Muscle of leg (tissue), 11 donors: ENCODE results near the gene KMO. TPM values are rescaled to one million over a fixed set of nuclear protein-coding genes. Genes with fewer than 3 reads are reported as not detected.

ENCODE experiments used
- DNase-seq: peaks from one replicate; pipeline ENCODE4 v3.0.0; 2013
- H3K27ac ChIP-seq: one replicate; pipeline ENCODE4 v1.5.1; 2013; ENCODE audit warnings: mild to moderate bottlenecking, low read length, control low read depth
- H3K27me3 ChIP-seq: one replicate; pipeline ENCODE4 v1.6.1; 2013; ENCODE audit warnings: low read length; ENCODE audit not compliant: control insufficient read depth, insufficient read depth
- H3K36me3 ChIP-seq: one replicate; pipeline ENCODE4 v1.6.1; 2013; ENCODE audit warnings: low read length; ENCODE audit not compliant: control insufficient read depth, insufficient read depth
- H3K4me1 ChIP-seq: one replicate; pipeline ENCODE4 v1.6.1; 2013; ENCODE audit warnings: low read length; ENCODE audit not compliant: control insufficient read depth, insufficient read depth
- H3K4me3 ChIP-seq: one replicate; pipeline ENCODE4 v1.5.1; 2013; ENCODE audit warnings: low read length, control low read depth
- H3K9me3 ChIP-seq: replicated peaks from 2 replicates; pipeline ENCODE4 v1.6.1; 2013; ENCODE audit warnings: low read depth, low read length; ENCODE audit not compliant: control insufficient read depth
- WGBS: methylation state at CpG from one replicate; pipeline ENCODE4 v1.1.5; 2013; ENCODE audit warnings: missing lambda C conversion rate; ENCODE audit not compliant: insufficient coverage; 5-methylcytosine and 5-hydroxymethylcytosine counted together
- polyA plus RNA-seq, 8 donors: library from polyadenylated mRNA; unstranded; fragments of 120-200 nt; gene quantifications; one replicate each; pipeline versions ENCODE4 v1.2.1 to v1.2.3, GENCODE V29; 2013; ENCODE audit warnings: inconsistent platforms in 1 of 8, low replicate concordance in 1 of 8; ENCODE audit not compliant: insufficient read length in 8 of 8, insufficient read depth in 1 of 8
- total RNA-seq: library from RNA; stranded (reverse); fragments of 120-200 nt; gene quantifications from one replicate; pipeline ENCODE4 v1.2.4, GENCODE V29; 2013

Gene KMO
- total and polyA plus RNA-seq, 9 donors, result 0.11 to 0.53 (median 0.23) TPM

- H3K27ac ChIP-seq, result no peak overlapping the region
- 50% methylated on average over 1 of the region's 4 CpGs for WGBS
These were observed 28.1 kb downstream of the KMO start for GRCh38 chr1:241560146-241560848.

DNA sequence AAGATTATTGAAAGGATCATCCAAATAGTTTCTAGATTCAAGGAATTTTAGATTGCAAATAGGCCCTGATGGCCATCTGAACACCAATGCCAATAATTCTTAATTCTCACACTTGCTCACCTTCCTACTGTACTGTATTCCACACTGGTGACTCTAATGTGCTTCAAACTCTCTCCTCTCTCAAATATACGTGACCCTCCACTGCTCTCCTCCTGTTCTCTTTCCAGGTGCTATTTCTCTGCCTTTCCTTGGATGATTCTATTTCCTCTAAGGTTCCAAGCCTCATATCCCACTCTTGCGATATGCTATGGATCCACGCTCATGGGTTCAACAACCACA lies 28.6 kb downstream of the KMO start:
- H3K4me3 ChIP-seq, result no peak overlapping the region
- H3K4me1 ChIP-seq, result no peaks in the 10 kb centered on the region
- H3K9me3 ChIP-seq, result no peaks in the 10 kb centered on the region
- no peak overlapping the region for H3K27ac ChIP-seq
- 92% methylated on average over 3 of the region's 3 CpGs for WGBS
- H3K36me3 ChIP-seq, result no peaks in the 10 kb centered on the region
- DNase-seq, result no peak
- H3K27me3 ChIP-seq, result no peaks in the 10 kb centered on the region

More at GRCh38 chr1:241560146-241560848, 28.1 kb downstream of the KMO start:
- DNase-seq, result no peak
- Histone ChIP-seq H3K4me3 (no peak overlapping the region), H3K4me1 (no peaks in the 10 kb centered on the region), H3K27me3 (no peaks in the 10 kb centered on the region), H3K9me3 (no peaks in the 10 kb centered on the region), H3K36me3 (no peaks in the 10 kb centered on the region)

DNA sequence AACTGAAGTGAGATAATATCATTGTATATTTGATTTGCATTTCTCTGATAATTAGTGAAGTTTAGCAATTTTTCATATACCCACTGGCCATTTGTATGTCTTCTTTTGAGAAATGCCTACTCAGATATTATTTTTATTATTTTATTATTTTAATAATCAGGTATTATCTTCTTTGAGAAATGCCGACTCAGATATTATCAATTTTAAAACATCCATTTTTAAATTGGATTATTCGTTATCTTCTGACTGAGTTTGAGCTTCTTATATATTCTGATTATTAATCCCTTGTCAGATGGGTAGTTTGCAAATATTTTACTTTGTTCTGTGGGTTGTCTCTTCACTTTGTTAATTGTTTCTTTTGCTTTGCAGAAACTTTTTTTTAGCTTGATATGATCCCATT lies 37.7 kb downstream of the KMO start:
- Histone ChIP-seq H3K36me3 (no peaks in the 10 kb centered on the region), H3K9me3 (no peaks in the 10 kb centered on the region), H3K27me3 (no peaks in the 10 kb centered on the region), H3K27ac (no peak overlapping the region), H3K4me3 (no peak overlapping the region), H3K4me1 (no peaks in the 10 kb centered on the region)
- no CpG with 5 or more reads among the region's 2 CpGs for WGBS
- DNase-seq, result no peak

- Histone ChIP-seq H3K36me3 (no peaks in the 10 kb centered on the region), H3K27ac (no peak overlapping the region), H3K9me3 (peaks cover 3% of the 10 kb centered on the region), H3K27me3 (no peaks in the 10 kb centered on the region), H3K4me3 (no peak overlapping the region), H3K4me1 (no peaks in the 10 kb centered on the region)
- DNase-seq, result no peak
These were observed 42.0 kb downstream of the KMO start for GRCh38 chr1:241574154-241574553.

DNA sequence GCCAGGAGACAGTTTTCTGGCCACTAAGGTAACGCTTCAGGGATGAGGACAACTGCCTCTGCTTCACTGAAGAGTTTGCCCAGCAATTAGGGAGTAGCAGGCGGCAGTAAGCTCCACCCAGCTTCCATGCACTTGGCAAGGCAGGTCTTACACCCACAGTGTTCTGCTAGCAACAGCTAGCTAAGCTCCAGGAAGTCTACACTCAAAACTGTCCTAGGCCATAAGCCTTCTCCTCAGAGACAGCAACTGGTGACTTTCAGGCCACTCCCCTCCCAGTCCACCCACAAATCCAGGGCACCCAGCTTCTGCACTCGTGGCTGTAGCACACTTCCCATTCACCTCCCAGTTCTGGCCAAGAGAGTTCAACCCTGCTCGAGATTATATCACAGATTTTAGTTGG lies 47.3 kb downstream of the KMO start:
- 70% methylated on average over 3 of the region's 4 CpGs for WGBS
- H3K27me3 ChIP-seq, result no peaks in the 10 kb centered on the region
- H3K36me3 ChIP-seq, result no peaks in the 10 kb centered on the region
- H3K4me3 ChIP-seq, result no peak overlapping the region
- no peak for DNase-seq
- no peaks in the 10 kb centered on the region for H3K4me1 ChIP-seq
- H3K9me3 ChIP-seq, result peaks cover 3% of the 10 kb centered on the region
- no peak overlapping the region for H3K27ac ChIP-seq

DNA sequence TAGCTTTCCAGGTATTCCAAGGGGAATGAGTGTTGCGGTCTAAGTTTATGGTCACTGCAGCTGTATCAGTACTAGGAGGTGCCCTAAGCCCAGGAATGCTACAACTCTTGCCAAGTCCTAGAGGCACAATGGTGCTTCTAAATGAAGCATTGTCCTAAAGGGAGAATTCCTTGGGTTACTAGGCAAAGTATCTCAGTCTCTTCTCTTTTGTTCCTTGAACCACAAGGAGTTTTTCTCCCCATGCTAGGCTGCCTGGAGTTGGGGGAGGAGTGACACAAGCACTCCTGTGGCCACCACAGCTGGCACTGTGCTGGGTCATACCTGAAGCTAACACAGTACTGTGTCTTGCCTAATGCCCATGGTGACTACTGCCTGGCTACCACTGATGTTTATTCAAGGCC lies 50.7 kb downstream of the KMO start:
- 100% methylated on average over 1 of the region's 1 CpG for WGBS
- no peak overlapping the region for H3K27ac ChIP-seq
- no peak for DNase-seq
- peaks cover 3% of the 10 kb centered on the region for H3K9me3 ChIP-seq
- no peaks in the 10 kb centered on the region for H3K36me3 ChIP-seq
- no peaks in the 10 kb centered on the region for H3K27me3 ChIP-seq
- H3K4me3 ChIP-seq, result no peak overlapping the region
- H3K4me1 ChIP-seq, result no peaks in the 10 kb centered on the region

- DNase-seq, result no peak
- 85% methylated on average over 8 of the region's 14 CpGs for WGBS
- no peaks in the 10 kb centered on the region for H3K4me1 ChIP-seq
- no peaks in the 10 kb centered on the region for H3K36me3 ChIP-seq
- H3K27me3 ChIP-seq, result no peaks in the 10 kb centered on the region
- H3K4me3 ChIP-seq, result no peak overlapping the region
- H3K9me3 ChIP-seq, result no peaks in the 10 kb centered on the region
- no peak overlapping the region for H3K27ac ChIP-seq
These were observed 54.8 kb downstream of the KMO start for GRCh38 chr1:241586905-241587512.

DNA sequence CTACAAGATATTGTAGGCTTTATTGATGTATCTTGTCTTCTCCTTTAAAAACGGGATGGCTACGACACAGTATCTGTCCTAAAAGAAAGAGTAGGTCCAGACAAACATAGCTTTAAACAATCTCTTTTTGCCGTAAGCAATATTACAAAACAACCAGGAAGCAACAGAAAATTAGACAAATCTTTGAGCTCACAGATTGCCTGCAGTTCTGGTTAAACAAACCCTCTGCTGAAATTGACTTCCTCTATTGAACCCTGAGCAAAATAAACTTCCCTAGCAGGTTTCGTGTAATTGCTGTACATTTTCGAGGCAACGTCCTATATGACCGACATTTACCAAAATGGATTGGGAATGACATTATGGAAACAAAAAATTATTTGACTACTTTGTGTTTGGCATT lies 57.3 kb downstream of the KMO start:
- H3K27ac ChIP-seq, result no peak overlapping the region
- 92% methylated on average over 5 of the region's 7 CpGs for WGBS

DNA sequence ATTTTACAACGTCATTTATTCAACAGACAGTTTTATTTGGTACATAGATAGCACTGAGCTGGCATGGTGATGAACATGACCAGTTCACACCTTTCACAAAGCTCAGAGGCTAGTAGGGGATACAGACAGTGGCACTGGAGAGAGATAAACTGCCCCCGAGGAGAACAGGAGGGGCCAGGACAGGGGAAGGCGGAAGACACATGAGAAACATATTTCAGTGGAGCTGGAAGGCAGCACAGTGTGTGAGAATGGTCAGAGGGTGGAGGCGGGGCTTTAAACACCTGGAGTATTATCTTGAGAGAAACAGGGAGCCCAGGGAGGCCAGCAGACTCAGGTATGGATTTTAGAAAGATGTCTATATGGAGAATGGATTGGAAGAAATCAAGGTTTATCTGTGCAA lies 58.5 kb downstream of the KMO start:
- Histone ChIP-seq H3K9me3 (no peaks in the 10 kb centered on the region), H3K27me3 (no peaks in the 10 kb centered on the region), H3K27ac (no peak overlapping the region), H3K4me1 (no peaks in the 10 kb centered on the region), H3K4me3 (no peak overlapping the region), H3K36me3 (peaks cover 3% of the 10 kb centered on the region)
- WGBS, result 50% methylated on average over 2 of the region's 4 CpGs
- DNase-seq, result no peak

More for the DNA sequence above, 57.3 kb downstream of the KMO start:
- no peaks in the 10 kb centered on the region for H3K4me1 ChIP-seq
- no peak overlapping the region for H3K4me3 ChIP-seq
- no peaks in the 10 kb centered on the region for H3K9me3 ChIP-seq
- no peaks in the 10 kb centered on the region for H3K27me3 ChIP-seq
- no peak for DNase-seq
- peaks cover 3% of the 10 kb centered on the region for H3K36me3 ChIP-seq

GRCh38 chr1:241591317-241591716 lies 59.1 kb downstream of the KMO start:
- Histone ChIP-seq H3K9me3 (no peaks in the 10 kb centered on the region), H3K27me3 (no peaks in the 10 kb centered on the region), H3K36me3 (peaks cover 3% of the 10 kb centered on the region), H3K4me3 (no peak overlapping the region), H3K4me1 (no peaks in the 10 kb centered on the region), H3K27ac (no peak overlapping the region)
- DNase-seq, result no peak

DNA sequence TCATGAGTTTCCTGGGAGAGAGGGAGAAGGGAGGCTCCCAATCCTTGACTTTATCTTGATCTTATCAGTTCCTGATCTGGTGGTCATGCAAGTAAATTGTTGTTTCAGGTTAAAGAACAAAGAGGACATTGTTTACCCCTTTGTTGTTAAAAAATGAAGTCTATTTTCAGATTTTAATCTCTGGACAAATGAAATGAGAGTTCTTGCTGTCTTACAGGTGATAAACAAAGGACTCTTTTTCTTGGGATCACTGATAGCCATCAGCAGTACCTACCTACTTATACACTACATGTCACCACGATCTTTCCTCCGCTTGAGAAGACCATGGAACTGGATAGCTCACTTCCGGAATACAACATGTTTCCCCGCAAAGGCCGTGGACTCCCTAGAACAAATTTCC lies 59.6 kb downstream of the KMO start:
- no peak overlapping the region for H3K27ac ChIP-seq
- H3K4me1 ChIP-seq, result no peaks in the 10 kb centered on the region
- H3K36me3 ChIP-seq, result peaks cover 3% of the 10 kb centered on the region
- DNase-seq, result no peak
- no peaks in the 10 kb centered on the region for H3K9me3 ChIP-seq
- no peak overlapping the region for H3K4me3 ChIP-seq
- WGBS, result no CpG with 5 or more reads among the region's 5 CpGs
- H3K27me3 ChIP-seq, result no peaks in the 10 kb centered on the region
